A549 treated with CORT108297 at 1 μM for 4 hours (cell line): ENCODE data around the gene GDF9. TPM values are rescaled to one million over a fixed set of nuclear protein-coding genes. Genes with fewer than 3 reads are reported as not detected.

Source experiments
- total RNA-seq: library from RNA; stranded (reverse); fragments of 200-300 nt; extraction: Qiagen RNA extraction; gene quantifications from 5 replicates; pipeline ENCODE4 v1.2.3, GENCODE V29; 2022

Gene GDF9
- total RNA-seq: 0.18 to 0.31 TPM (median 0.21 TPM) in 5 replicates

GRCh38 chr5:132866342-132867045 is at the start of gene GDF9, which contains the start of gene UQCRQ:
Gene GDF9 (minus strand): TSS chr5:132866469. CDS start chr5:132864533, 1,936 bp downstream.
Gene UQCRQ (plus strand): TSS chr5:132866642. CDS start chr5:132866882, 240 bp downstream.

GRCh38 chr5:132873119-132873929 is 7.1 kb upstream of the GDF9 start, which contains the start of gene LEAP2:
Gene LEAP2 (plus strand): TSS chr5:132873668. CDS start chr5:132873695, 27 bp downstream.

GRCh38 chr5:132830436-132831094 is 35.7 kb downstream of the GDF9 start, which contains the start of gene SHROOM1:
Gene SHROOM1 (minus strand): TSS chr5:132830647. CDS start chr5:132826140, 4,507 bp downstream.

GRCh38 chr5:132812781-132813598 is 53.3 kb downstream of the GDF9 start, which contains the start of gene SOWAHA:
Gene SOWAHA (plus strand): TSS chr5:132813302. CDS start chr5:132813622, 320 bp downstream.

Other genes starting within 250 kb of the GDF9 start
- gene IL13, start 208.3 kb downstream of the GDF9 start, total RNA-seq: 0.06 to 0.13 TPM in 2 of 5 replicates, not detected in the others
- not detected in 5 replicates for gene IL4, start 192.5 kb downstream of the GDF9 start, total RNA-seq
- 5.2 to 11.6 TPM (median 8.7 TPM) in 5 replicates for gene KIF3A, start 128.9 kb downstream of the GDF9 start, total RNA-seq
- gene CCNI2, start 119.0 kb downstream of the GDF9 start, total RNA-seq: 0.07 to 0.42 TPM (median 0.12 TPM) in 4 of 5 replicates, not detected in the other
- gene SEPTIN8, start 89.2 kb downstream of the GDF9 start, total RNA-seq: 16.6 to 23.3 TPM (median 20.5 TPM) in 5 replicates
- gene SOWAHA, start 53.2 kb downstream of the GDF9 start, total RNA-seq: 0.09 to 0.16 TPM (median 0.14 TPM) in 5 replicates
- gene SHROOM1, start 35.8 kb downstream of the GDF9 start, total RNA-seq: 8.6 to 10.5 TPM (median 10.3 TPM) in 5 replicates
- gene UQCRQ, start 173 bp upstream of the GDF9 start, total RNA-seq: 366 to 585 TPM (median 499 TPM) in 5 replicates
- 0.73 to 1.6 TPM (median 1.1 TPM) in 5 replicates for gene LEAP2, start 7.2 kb upstream of the GDF9 start, total RNA-seq
- gene AFF4, start 97.2 kb upstream of the GDF9 start, total RNA-seq: 17.0 to 26.2 TPM (median 21.2 TPM) in 5 replicates
- gene ZCCHC10, start 160.1 kb upstream of the GDF9 start, total RNA-seq: 25.8 to 31.8 TPM (median 27.9 TPM) in 5 replicates
- 170 to 182 TPM (median 171 TPM) in 5 replicates for gene HSPA4, start 185.5 kb upstream of the GDF9 start, total RNA-seq